Rectal smooth muscle tissue (tissue), 1 donor: ENCODE results near the gene HECTD1.
A peak's percentile ranks its signal among the peaks of the same experiment; 100 is the strongest.

Source experiments
- H3K27ac ChIP-seq: one replicate; pipeline ENCODE4 v1.7.0; 2013; ENCODE audit warnings: low read depth, low read length, inconsistent platforms
- H3K27me3 ChIP-seq: one replicate; pipeline ENCODE4 v1.7.0; 2013; ENCODE audit warnings: low read length; ENCODE audit not compliant: control insufficient read depth, insufficient read depth
- H3K36me3 ChIP-seq: one replicate; pipeline ENCODE4 v1.7.0; 2013; ENCODE audit warnings: low read length; ENCODE audit not compliant: control insufficient read depth, insufficient read depth
- H3K4me1 ChIP-seq: one replicate; pipeline ENCODE4 v1.7.0; 2013; ENCODE audit warnings: low read length; ENCODE audit not compliant: control insufficient read depth, insufficient read depth
- H3K4me3 ChIP-seq: one replicate; pipeline ENCODE4 v1.7.0; 2013; ENCODE audit warnings: low read length
- H3K9ac ChIP-seq: one replicate; pipeline ENCODE4 v1.7.0; 2013; ENCODE audit warnings: low read length

The HECTD1 gene

GRCh38 chr14:31180299-31181051 lies 27.1 kb downstream of the HECTD1 start:
- Histone ChIP-seq H3K9ac (no peak overlapping the region), H3K4me3 (no peak overlapping the region), H3K27me3 (no peaks in the 10 kb centered on the region), H3K4me1 (no peaks in the 10 kb centered on the region), H3K27ac (no peak overlapping the region), H3K36me3 (peaks cover 2% of the 10 kb centered on the region)

DNA sequence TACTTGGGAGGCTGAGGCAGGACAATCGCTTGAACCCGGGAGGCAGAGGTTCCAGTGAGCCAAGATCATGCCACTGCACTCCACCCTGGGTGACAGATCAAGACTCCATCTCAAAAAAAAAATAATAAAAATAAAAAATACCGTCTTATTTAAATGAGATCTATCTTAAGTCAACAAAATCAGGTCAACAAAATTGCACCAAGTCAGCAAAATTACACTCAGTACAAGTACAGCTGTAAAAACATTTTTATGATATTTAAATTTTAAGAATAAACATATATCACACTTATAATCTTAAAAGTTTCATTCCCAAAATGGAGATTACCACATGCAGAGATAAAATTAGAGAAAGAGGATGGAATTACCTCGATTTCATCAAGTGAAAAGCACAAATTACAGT lies 33.2 kb downstream of the HECTD1 start:
- H3K27me3 ChIP-seq, result no peaks in the 10 kb centered on the region
- peaks cover 2% of the 10 kb centered on the region for H3K36me3 ChIP-seq
- H3K4me1 ChIP-seq, result no peaks in the 10 kb centered on the region
- no peak overlapping the region for H3K27ac ChIP-seq
- no peak overlapping the region for H3K9ac ChIP-seq
- no peak overlapping the region for H3K4me3 ChIP-seq

DNA sequence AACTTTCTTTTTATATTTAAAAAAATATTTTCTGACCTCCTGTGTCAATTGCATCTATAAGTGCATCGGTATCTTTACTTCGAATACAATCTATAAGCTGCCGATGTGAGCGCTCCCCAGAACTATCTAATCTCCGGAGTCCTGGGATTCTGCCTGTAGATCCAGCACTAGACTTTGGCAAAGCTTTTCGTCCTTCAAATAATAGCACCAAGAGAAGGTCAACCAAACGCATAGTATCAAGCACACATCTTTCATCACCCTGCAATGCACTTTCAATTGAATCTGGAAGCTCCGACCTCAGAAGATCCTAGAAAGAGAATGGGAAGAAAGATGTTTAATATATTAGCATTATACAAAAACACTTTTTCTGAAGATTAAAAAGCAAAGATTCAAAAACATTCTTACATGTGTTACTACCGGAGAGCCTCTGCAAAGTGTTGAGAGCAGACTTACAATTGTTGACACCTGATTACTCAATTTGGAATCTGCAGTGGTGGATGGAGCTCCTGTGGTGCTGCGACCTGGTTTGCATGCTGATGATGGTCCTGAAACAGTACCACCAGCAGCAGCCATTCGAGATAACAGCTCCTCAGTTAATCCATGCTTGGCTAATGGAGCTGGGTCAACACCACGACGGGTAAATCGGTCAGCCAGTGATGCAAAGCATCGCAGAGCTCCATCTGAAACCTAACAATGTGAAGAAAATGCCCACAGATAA lies 34.3 kb downstream of the HECTD1 start:
- peaks cover 2% of the 10 kb centered on the region for H3K36me3 ChIP-seq
- no peak overlapping the region for H3K4me3 ChIP-seq
- H3K27me3 ChIP-seq, result no peaks in the 10 kb centered on the region
- H3K27ac ChIP-seq, result no peak overlapping the region
- no peak overlapping the region for H3K9ac ChIP-seq
- no peaks in the 10 kb centered on the region for H3K4me1 ChIP-seq

DNA sequence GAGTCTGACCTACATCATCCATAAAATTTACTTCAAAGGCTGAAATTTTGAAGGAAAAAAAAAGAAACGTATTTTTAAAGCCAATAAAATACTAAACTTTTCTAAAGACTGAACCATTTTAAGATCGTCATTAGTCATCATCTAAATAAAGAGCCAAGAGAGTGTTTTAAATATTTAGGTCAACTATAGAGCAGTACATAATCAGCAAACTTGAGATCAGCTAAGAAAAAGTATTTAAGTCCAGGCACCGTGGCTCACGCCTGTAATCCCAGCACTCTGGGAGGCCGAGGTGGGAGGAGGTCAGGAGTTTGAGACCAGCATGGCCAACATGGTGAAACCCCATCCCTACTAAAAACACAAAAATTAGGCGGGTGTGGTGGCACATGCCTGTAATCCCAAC lies 35.5 kb downstream of the HECTD1 start:
- no peaks in the 10 kb centered on the region for H3K4me1 ChIP-seq
- H3K27ac ChIP-seq, result no peak overlapping the region
- H3K9ac ChIP-seq, result no peak overlapping the region
- H3K27me3 ChIP-seq, result no peaks in the 10 kb centered on the region
- no peak overlapping the region for H3K4me3 ChIP-seq
- peaks cover 8% of the 10 kb centered on the region for H3K36me3 ChIP-seq

- Histone ChIP-seq H3K9ac (no peak overlapping the region), H3K27me3 (no peaks in the 10 kb centered on the region), H3K4me1 (peaks cover 6% of the 10 kb centered on the region), H3K4me3 (no peak overlapping the region), H3K27ac (no peak overlapping the region), H3K36me3 (peaks cover 15% of the 10 kb centered on the region)
Observed at GRCh38 chr14:31170411-31170810, 37.2 kb downstream of the HECTD1 start.

- Histone ChIP-seq H3K9ac (no peak overlapping the region), H3K27me3 (no peaks in the 10 kb centered on the region), H3K4me1 (peaks cover 6% of the 10 kb centered on the region), H3K4me3 (no peak overlapping the region), H3K36me3 (peaks cover 19% of the 10 kb centered on the region), H3K27ac (no peak overlapping the region)
Observed at GRCh38 chr14:31169877-31170276, 37.7 kb downstream of the HECTD1 start.

GRCh38 chr14:31167032-31167431 lies 40.6 kb downstream of the HECTD1 start:
- no peak overlapping the region for H3K9ac ChIP-seq
- no peak overlapping the region for H3K4me3 ChIP-seq
- H3K36me3 ChIP-seq, result peaks cover 19% of the 10 kb centered on the region
- H3K27me3 ChIP-seq, result no peaks in the 10 kb centered on the region
- peaks cover 10% of the 10 kb centered on the region for H3K4me1 ChIP-seq
- no peak overlapping the region for H3K27ac ChIP-seq

DNA sequence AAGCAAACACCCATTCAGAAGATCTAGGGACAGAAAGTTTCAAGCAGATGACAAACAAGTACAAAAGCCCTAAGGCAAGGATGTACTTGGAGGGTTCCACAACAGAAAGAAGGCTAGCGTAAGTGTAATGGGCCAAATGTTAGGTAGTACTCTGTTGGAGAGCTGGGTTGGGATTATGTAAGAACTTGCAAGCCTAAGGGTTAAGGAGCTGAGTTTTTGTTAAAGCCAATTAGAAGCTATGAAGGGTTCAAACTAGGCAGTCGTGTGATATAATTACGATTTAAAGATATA lies 41.4 kb downstream of the HECTD1 start:
- no peaks in the 10 kb centered on the region for H3K27me3 ChIP-seq
- peak overlapping the region; percentile 43 for H3K27ac ChIP-seq
- H3K4me3 ChIP-seq, result no peak overlapping the region
- peaks cover 19% of the 10 kb centered on the region for H3K36me3 ChIP-seq
- no peak overlapping the region for H3K9ac ChIP-seq
- peaks cover 10% of the 10 kb centered on the region for H3K4me1 ChIP-seq

GRCh38 chr14:31164115-31164514 lies 43.5 kb downstream of the HECTD1 start:
- no peak overlapping the region for H3K9ac ChIP-seq
- H3K4me3 ChIP-seq, result no peak overlapping the region
- H3K4me1 ChIP-seq, result peaks cover 12% of the 10 kb centered on the region

DNA sequence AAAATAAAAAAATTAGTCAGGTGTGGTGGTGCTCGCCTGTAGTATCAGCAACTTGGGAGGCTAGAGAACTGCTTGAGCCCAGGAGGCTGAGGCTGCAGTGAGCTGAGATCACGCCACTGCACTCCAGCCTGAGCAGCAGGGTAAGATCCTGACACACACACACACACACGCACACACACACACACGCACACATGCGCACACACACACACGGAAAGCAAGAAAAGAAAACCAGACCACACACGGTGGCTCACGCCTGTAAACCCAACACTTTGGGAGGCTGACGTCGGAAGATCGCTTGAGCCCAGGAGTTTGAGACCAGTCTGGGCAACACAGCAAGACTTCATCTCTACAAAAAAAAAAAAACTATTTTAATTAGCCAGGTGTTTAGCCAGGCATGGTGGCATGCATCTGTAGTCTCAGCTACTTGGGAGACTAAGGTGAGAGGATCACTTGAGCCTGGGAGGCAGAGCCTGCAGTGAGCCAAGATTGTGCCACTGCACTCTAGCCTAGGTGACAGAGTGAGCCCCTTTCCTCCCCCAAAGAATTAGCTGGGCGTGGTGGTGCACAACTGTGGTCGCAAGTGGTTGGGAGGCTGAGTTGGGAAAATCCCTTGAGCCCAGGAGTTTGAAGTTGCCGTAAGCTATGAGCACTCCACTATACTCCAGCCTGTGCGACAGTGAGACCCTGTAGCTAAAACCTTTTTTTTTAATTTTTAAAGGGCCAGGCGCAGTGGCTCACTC lies 44.5 kb downstream of the HECTD1 start:
- Histone ChIP-seq H3K4me1 (peaks cover 12% of the 10 kb centered on the region), H3K4me3 (no peak overlapping the region), H3K9ac (no peak overlapping the region), H3K27me3 (no peaks in the 10 kb centered on the region), H3K36me3 (peaks cover 22% of the 10 kb centered on the region), H3K27ac (no peak overlapping the region)

More at GRCh38 chr14:31164115-31164514, 43.5 kb downstream of the HECTD1 start:
- Histone ChIP-seq H3K27me3 (no peaks in the 10 kb centered on the region), H3K27ac (no peak overlapping the region), H3K36me3 (peaks cover 22% of the 10 kb centered on the region)

DNA sequence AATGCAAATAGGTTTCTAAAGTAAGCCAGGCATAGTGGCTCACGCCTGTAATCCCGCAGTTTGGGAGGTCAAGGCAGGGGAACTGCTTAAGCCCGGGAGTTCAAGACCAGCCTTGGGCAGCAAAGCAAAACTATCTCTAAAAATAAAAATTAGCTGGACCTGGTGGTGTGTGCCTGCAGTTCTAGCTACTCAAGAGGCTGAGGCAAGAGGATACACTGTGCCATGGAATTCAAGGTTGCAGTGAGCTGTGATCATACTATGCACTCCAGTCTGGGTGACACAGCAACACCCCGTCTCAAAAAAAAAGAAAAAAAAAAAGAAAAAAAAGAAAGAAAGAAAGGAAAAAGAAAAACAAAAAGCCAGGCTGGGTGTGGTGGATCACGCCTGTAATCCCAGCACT lies 46.3 kb downstream of the HECTD1 start:
- no peak overlapping the region for H3K4me3 ChIP-seq
- H3K9ac ChIP-seq, result no peak overlapping the region
- H3K27ac ChIP-seq, result no peak overlapping the region
- H3K4me1 ChIP-seq, result peaks cover 12% of the 10 kb centered on the region
- peaks cover 8% of the 10 kb centered on the region for H3K36me3 ChIP-seq
- no peaks in the 10 kb centered on the region for H3K27me3 ChIP-seq

- peaks cover 3% of the 10 kb centered on the region for H3K36me3 ChIP-seq
Observed at GRCh38 chr14:31159682-31160296, 47.8 kb downstream of the HECTD1 start.

More at GRCh38 chr14:31159682-31160296, 47.8 kb downstream of the HECTD1 start:
- Histone ChIP-seq H3K27ac (no peak overlapping the region), H3K4me1 (peaks cover 6% of the 10 kb centered on the region), H3K9ac (no peak overlapping the region), H3K27me3 (no peaks in the 10 kb centered on the region), H3K4me3 (no peak overlapping the region)
